DMS 273 (cell line): ENCODE results near the gene ASIC4.

Experiments
- DNase-seq: peaks from one replicate; lab custom pipeline; 2025; ENCODE audit not compliant: unreplicated experiment; lab: John Stamatoyannopoulos, UW

Gene ASIC4

DNA sequence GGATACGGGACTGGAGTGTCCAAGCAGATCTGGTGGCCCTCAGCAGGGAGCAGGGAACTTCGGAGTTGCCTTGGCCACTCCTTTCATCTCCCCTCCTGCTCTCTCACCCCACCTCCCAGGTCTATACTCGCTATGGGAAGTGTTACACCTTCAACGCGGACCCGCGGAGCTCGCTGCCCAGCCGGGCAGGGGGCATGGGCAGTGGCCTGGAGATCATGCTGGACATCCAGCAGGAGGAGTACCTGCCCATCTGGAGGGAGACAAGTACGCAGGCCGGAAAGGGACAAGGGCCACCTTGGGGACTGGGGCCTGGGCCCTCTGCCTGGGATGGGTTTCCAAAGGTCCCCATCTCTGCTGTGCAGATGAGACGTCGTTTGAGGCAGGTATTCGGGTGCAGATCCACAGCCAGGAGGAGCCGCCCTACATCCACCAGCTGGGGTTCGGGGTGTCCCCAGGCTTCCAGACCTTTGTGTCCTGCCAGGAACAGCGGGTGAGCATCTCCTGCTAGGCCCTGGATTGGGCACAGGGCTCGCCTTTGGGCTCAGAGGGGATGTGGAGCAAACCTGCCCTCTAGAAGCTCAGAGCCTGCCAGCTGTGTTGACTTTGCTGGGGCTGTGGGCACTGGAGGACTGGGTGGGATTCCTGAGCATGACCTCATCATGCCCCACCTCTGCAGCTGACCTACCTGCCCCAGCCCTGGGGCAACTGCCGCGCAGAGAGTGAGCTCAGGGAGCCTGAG is 17.5 kb downstream of the ASIC4 start:
- DNase-seq: no peak

DNA sequence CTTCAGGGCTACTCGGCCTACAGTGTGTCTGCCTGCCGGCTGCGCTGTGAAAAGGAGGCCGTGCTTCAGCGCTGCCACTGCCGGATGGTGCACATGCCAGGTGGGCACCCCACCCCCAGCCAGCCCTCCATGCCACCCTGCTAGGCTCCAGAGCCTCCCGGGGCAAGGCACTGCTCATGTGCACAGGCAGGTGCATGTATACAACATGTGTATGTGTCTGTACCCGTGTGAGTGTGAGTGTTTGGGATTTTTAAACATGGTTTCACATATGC is 18.0 kb downstream of the ASIC4 start:
- no peak for DNase-seq

DNA sequence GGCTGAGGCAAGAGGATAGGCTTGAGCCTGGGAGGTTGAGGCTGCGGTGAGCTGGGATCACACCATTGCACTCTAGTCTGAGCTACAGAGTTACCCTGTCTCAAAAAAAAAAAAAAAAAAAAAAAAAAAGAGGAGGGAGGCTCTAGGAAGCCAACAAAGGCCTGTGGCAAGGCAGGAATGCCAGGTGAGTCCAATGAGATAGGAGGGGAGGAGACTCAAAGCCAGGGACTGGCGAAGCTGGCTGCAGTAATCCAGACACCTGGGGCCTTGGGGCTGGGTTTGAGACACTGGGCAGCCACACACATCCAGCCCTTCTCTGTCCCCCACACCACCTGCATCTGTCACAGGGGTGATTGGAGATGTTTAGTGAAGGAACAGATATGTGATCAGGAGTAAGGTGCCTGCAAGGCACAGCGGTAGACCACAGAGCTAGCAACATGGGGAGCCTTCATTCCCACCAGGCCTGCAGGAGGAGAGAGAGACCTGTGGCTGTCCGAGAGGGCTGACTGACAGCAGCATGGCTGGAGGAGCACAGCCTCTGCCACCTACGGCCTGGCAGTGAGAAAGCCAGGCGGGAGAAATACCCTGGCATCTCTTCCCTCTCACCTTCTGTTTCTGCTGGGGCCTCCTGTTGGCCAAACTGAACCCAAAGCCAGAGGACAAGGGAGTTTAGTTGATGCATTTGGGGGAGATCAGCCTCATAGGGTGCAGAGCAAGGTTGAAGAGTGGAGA is 19.8 kb downstream of the ASIC4 start:
- no peak for DNase-seq

DNA sequence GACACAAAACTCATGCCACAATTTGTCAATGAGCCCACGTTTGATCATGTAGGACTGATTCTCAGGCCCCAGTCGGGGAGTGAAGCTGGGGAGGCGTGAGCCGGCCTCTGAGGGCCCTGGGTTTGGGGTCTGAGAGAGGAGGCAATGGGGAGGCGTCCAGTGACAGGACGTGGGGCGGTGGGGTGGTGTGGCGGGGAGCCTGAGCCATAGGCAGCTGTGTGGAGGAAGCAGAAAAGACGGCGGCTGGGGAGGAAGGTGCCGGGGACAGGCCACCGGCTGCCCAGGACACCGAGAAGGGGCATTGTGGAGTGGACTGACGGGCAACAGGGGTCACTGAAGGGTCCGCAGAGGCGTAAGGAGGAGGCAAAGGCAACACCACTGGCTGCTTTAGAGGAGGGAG is 22.1 kb downstream of the ASIC4 start:
- no peak for DNase-seq

DNA sequence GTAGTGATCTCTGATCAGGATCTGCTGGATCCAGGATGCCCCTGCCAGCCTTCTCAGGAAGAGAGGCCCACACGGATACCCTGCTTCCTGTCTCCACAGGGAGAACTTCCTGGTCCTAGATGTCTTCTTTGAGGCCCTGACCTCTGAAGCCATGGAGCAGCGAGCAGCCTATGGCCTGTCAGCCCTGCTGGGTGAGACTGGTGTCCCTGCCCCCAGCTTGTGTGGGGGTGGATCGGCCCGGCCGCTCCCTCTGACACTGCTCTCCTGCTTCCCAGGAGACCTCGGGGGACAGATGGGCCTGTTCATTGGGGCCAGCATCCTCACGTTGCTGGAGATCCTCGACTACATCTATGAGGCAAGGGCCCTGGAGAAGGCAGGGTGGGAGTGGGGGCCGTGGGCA is 22.7 kb downstream of the ASIC4 start:
- no peak for DNase-seq

DNA sequence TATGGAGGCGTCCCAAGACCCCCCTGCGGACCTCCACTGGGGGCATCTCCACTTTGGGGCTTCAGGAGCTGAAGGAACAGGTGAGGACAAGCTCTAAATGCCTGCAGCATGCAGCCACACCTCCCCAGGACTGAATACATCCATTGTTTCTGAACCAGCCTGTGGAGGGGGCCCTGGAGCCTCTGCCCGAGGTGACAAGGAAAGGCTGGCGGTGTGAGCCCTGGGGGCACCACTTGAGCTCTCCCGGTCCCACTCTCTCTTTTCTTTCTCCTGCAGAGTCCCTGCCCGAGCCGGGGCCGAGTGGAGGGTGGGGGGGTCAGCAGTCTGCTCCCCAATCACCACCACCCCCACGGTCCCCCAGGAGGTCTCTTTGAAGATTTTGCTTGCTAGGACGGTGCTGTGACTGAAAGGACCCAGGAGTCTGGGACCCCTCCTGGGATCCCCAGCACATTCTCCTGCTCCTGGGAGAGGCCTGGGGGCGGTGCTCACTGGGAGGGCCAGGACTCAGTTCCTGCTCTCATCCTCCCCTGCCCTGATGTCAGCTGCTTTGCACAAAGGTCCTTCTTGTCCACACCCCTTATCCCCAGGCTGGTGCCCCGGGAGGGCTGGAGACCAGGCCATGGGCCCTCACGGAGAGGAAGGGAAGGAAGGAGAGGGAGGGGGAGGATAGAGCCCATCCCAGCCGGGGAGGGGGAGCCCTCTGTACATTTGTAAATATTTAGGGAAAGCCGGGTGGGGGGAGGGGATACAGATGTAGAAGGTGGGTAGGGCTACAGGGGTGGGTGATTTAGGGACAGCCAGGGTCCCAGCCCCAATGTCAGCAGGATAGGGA is 23.6 kb downstream of the ASIC4 start:
- peak; percentile 43 for DNase-seq

DNA sequence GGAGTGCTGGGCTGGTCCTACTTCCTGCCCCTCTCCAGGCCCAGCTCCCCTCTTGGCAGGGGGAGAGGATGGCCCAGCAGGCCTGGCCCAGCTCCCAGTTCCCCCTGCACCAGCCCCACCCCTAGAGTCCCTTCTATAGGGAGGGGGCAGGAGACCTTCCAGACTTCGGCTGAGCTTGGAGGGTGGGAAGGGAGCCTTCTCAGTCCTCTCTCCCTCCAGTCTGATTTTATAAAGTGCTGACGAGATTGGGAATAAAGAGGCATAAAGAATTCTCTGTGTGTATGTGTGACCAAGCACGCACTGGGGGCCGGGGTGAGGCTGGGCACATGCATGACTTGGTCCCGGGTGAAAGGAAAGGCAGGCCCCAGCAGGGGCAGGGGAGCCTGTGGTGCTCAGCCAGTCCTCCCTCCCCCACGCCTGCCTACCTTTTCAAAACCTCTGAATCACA is 24.2 kb downstream of the ASIC4 start:
- DNase-seq: peak; percentile 63

DNA sequence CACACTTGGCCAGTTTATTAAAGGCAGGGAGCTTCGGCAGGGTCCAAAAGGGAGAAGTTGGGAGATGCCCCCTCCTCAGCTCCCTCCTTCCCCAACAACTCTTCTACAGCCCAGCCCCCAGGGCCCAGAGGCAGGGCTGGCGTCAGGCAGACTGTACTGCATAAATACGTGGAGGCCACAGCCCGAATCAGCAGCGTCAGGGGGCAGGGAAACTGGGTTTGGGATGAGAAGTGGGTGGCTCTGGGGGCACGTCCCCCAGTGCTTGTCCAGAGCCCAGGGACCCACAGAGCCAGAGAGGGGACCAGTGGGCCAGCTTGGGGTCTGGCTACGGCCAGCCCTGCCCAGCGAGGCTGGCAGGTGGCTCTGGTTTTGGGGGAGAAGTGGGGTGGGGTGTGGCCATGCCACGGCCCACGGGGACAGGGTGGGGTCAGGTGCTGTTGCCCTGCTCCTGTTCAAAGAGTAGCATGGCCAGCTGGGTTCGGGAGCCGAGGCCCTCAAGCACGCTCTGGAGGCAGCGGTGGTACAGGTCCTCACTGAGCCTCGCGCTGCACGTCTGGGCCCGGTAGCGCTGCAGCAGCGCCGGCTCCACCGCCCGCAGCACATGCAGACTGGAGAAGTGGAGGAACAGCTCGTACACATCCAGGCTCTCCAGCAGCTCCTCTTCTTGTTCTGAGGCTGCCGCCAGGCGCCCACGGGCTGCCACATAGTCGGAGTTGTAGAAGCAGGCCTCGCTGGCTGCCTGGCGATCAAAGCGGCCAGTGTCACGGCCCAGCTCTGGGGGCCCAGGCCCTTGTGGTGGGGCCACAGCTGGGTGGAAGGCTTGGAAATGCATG is 24.9 kb downstream of the ASIC4 start:
- DNase-seq: no peak

DNA sequence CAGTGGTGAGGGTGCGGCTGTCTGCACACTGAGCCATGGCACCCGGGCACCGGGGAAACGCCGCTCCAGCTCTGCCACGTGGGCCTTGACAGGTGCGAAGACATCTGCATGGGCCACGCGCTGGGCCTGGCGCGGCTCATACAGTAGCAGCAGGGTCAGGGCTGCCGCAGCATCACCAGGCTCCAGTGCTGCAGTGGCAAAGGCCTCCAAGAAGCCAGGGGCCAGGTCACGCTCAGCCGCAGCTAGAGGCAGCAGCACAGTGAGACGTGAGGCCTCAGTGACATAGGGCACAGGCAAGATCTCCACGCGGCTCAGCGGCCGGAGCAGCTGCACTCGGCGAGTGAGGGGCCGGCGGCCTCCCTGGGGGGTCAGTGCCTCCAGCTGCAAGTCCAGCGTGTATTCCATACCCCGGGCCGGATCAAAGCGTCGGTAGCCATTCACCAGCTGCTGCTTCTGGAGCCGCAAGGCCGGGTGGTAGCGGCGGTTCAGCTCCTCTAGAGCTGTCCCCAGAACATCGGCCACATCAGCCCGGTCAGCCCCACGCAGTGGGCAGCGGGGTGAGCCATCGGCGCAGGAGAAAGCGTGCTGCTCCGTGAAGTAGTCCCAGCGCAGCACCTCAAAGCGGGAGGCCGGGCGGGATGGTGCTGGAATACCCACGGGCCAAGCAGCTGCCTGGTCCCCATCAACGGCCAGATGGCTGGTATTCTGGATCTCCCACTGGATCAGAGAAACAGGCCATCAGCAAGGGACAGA is 25.8 kb downstream of the ASIC4 start:
- no peak for DNase-seq

DNA sequence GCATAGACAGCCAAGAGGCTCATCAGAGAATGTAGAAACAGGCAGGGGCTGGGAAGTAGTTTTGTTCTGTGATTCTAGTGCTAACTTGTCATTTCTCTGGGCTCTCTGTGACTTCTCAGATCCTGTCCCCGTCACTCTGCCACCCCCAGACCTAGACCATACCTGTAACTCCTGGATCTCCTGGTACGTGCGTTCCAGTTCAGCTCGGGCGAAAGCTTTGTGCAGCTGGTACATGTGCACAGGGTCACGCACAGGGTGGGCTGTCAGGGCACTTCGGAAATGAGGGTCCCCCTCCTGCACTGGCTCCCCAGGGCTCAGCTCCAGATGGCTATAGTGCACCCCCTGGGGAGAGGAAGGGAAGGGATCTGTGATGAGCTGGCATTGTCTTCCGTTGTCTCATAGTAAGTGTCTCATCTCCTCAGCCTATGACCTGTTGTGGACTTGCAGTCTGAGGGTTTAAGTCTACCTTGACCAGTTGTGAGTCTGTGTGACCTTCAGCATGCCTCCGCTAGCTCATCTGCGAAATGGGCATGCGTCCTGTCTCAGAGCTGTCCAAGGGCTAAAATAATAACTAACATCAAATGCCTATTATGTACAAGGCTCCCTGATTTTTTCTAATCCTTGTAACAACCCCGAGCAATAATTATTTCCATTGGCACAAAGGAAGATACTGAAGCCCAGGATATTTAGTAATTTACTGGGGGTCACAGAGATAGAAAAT is 26.7 kb downstream of the ASIC4 start:
- DNase-seq: no peak

DNA sequence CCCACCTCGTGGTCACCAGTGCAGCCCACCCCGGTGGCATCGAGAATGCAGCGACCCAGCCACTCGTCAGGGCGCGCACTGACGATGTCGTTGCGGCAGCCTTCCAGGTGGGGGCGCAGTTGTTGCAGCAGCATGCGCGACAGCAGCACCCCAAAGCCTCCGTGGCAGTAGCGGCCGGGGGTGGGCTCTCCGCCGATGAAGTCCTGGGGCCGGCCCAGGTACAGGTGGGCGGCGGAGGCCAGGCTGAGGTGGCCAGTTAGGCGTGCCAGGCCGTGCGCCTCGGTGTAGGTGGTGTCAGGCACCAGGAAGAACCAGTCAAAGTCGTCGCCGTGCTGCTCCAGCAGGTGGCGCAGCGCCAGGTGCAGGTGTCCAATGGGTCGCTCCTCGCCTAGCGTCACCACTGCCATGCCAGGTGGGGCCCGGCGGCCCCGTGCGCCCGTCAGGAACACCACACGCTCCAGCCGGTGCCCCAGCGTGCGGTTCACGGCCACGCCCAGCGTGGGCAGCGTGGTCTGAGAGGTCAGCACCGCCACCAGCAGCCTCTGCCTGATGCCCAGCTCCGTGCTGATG is 27.4 kb downstream of the ASIC4 start:
- peak; percentile 89 for DNase-seq

DNA sequence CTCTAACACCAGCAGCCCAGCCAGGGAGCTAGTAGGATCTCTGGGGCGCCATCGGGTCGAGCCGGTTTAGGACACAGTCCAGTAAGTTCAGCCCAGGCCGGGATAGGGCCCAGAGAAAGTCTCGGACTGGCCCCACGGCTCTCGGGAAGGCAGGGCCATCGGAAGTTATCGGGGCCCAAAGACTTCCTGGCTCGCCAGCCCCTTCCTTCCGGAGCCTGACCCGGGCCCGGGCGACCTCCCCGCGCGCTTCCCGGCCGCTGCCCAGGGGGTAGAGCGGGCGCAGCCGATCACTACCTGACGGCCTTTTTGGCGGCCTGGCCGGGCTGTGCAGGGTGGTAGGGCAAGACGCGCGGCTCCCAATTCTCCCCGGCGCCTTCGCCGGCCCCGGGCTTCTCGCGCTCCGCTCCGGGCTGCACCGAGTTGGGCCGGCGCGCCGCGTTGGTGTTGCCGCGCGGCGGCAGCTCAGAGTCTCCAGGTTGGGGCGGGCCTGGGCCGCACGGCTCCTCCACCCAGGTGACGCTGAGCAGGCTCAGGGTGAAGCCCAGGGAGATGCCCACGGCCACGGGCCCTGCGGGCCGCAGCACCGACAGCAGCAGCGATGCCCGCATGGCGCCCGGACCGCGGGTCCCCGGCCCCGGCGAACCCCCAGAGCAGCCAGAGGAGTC is 28.8 kb downstream of the ASIC4 start:
- peak; percentile 82 for DNase-seq

DNA sequence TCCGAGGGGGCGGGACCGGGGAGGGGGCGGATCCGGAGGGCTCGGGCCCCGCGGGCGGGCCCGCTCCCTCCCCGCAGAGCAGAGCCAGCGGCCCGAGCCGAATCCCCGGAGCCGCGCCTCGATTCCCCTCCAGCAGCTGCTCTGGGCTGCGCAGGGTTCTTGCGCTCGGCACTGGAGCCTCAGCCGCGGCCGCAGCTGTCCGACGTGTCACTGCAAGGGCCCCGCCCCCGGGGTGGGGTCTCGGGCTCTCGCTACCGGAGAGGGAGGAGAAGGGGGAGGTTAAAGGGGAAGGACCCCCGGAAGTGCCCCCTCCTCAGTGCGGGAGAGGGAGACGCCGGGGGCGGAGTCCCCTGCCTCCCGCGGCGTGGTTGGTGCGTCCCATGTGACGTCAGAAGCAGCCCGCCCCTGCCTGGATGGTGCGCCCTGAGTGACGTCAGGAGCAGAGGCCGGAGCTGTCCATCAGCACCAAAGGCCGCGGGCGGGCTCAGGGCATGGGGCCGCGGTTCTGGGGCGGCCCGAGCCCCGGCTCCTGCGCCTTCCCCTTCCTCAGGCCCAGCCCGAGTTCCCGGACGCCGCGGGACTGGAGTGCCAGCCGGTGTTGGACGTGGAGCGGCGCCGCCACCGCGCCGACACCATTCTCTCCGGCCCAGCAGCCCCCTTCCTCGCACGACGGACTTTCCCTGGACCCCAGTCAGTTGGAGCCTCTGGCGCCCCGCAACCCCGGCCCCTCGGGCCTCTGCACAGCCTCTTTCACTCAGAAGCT is 29.5 kb downstream of the ASIC4 start, which contains the start of the genes CHPF and TMEM198:
Gene CHPF, minus strand, starts transcription at position 214 of the 763 bp plus-strand sequence. CDS start 271 bp downstream, outside the sequence.
Gene TMEM198, plus strand, starts transcription at position 433 of the 763 bp plus-strand sequence. CDS start 700 bp downstream, outside the sequence.
- peak; percentile 99 for DNase-seq

DNA sequence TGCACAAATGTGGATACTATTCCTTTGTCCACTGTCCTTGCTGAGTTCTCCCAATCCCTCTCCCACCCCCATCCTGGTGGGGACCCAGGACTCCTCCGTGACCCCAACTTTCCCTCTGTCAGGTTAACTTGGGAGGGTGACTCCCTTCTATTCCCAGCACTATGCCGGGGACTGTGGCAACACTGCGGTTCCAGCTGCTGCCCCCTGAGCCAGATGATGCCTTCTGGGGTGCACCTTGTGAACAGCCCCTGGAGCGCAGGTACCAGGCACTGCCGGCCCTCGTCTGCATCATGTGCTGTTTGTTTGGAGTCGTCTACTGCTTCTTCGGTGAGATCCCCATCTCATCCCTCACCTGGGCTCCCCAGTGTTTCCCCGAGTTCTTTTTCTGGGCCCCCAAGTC is 30.3 kb downstream of the ASIC4 start:
- DNase-seq: no peak

DNA sequence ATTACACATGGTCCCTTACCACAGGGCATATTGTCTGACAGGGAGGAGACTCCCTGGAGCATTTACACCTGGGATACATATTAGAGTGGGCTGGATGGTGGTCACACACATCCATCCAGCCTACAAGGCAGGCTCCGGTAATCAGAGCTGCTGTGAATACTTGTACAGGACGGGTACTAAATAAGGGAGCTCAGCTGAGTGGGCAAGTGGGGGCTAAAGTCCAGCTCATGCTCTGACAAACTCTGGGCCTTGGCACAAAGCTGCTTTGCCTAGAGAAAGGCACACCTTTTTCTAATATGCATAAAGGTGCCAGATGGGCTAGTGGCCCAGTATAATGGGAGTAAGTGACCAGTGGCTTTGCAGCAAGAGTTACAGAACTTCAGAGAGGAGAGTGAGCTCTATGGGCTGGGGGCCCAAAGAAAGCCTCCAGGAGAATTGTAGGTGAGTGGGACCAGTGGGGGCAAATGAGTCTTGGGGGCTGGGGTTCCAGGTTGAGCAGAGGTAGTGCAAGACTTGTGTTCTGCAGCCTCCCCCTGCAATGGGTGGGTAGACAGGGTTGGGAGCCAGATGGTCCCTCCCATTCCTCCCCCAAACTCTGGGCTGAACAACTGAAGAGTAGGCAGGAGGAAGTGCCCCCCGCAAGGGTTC is 31.1 kb downstream of the ASIC4 start:
- DNase-seq: no peak

DNA sequence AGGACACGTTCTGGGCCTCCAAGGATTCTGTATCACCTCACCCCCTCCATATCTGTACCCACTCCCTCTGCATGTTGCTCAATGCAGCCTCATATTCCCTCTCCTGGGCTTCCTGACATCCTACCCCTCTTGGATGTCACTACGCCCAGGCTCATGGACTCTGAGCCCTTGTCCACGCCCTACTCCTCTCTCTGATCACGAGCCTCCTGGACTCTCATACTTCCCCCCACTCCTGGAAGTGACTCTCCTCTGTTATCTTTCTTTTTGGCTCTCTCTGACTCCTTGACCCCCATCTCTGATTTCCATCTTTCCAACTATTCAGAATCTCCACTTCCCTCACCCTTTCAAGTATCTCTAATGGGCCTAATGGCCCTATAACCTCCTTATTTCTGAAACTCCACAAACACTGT is 31.7 kb downstream of the ASIC4 start:
- DNase-seq: no peak

DNA sequence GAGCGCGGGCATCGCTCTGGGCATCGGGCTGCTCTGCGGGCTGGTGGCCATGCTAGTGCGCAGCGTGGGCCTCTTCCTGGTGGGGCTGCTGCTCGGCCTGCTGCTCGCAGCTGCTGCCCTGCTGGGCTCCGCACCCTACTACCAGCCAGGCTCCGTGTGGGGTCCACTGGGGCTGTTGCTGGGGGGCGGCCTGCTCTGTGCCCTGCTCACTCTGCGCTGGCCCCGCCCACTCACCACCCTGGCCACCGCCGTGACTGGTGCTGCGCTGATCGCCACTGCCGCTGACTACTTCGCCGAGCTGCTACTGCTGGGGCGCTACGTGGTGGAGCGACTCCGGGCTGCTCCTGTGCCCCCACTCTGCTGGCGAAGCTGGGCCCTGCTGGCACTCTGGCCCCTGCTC is 33.3 kb downstream of the ASIC4 start:
- DNase-seq: no peak
